NCI-H526 treated with DMSO at 0.1 percent for 48 hours (cell line): ENCODE results near the gene TMEM107.

Experiments
- DNase-seq: peaks from one replicate; lab custom pipeline; 2025; lab: John Stamatoyannopoulos, UW

TMEM107 gene

GRCh38 chr17:8162233-8162996 lies 13.8 kb downstream of the TMEM107 start, which contains the start of gene VAMP2:
TSS of gene VAMP2 (minus strand) at chr17:8162948. CDS start at chr17:8162879, 69 bp downstream.
- no peak for DNase-seq

DNA sequence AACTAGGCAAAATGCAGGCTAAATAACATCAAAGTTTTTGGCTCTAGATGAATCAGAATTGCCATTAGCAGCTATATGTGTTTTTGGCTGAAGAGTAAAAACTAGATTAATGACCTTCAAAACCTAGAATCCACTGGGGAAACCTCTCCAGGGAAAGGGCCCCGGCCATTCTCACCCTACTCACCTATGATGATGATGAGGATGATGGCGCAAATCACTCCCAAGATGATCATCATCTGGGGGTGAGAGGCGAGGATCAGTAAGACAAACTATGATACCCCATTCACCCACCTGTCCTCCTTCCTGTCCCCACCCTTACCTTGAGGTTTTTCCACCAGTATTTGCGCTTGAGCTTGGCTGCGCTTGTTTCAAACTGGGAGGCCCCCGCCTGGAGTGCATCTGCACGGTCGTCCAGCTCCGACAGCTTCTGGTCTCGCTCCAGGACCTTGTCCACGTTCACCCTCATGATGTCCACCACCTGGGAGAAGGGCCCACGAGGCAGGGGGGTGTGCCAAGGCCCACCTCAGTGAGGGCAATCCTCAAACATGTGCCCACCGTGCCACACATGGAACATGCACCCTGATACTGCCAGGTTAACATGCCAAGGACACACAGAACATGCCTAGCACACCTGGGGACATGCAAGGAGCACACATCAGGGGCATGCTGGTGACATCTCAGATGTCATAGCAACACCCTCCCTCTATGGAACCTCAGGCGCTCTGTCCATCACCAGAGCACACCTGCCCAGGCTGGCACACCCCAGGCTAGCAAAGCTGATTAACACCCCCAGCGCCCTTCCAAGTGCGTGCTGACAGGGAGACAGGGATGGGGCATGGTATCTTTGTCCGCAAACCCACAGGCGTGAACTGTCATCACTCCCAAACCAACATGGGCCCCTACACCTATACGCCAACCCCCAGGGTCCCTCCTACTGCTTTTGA lies 14.6 kb downstream of the TMEM107 start:
- no peak for DNase-seq

DNA sequence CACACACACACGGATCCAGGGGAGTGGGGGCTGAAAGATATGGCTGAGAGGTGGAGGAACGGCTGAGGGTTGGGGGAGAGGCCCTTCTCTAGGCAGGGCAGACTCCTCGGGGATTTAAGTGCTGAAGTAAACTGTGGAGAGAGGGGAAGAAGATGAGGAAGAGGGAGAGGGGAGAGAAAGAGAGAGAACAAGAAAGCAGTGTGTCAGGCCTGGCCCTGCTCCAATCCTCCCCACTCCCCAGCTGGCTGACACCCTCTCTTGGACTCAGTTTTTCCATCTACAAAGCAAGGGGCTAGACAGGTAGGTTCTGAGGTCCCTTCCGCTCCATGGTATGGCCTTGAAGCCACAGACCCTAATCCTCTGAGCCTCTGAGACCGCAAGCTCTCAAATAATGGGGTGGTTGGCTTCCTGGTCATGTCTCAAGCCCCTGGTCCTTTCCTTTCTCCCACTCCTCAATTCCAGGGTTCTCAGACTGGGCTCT lies 15.4 kb downstream of the TMEM107 start:
- no peak for DNase-seq

DNA sequence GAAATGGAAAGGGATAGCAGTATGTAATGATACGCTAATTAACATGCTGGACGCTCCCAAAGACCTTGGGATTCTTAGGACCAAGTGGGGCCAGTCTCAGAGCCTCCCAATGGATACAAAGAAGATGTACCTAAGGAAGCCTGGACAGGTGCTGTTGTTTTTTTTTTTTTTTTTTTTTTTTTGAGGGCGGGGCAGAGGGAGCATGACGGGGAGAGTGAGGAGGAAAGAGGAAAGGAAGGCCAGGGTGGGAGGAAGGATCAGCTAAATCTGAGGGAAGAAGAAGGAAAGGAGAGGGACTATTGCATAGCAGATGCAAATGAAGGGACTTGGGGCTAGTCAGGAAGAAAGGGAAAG lies 16.0 kb downstream of the TMEM107 start:
- DNase-seq = no peak

DNA sequence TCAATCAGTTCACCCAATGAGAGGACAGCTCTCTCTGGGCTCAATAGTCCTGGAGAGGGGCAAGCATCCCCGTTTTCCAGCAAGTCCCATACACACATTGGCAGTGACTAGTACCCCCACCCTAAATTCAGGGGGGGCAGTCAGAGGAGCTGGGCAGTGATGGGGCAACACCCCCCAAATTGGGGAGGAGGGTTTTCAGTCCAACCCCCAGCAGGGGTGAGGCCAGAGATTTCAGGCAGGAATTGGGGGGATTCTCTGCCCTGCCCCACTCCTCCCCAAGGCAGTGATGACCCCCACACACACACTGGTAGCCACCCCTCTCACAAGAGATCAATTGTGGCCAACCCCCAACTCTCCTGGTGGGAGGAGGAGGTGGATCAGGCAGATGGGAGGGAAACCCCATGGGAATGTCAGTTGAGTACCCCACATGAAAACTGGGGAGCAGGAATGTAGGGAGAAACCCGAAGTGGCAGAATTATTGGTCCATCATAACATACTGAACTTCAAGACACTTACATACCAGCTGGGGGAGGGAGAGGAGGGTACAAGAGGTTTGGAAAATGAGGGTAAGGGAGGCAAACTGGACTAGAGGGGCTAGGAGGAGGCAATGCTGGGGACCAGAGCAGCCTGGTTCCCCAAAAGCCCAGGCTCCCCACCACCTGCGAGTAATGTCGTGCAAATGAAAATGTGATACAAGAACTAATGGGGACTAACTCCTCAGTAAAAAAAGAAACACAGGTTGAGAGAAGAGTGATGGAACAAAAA lies 16.5 kb downstream of the TMEM107 start:
- DNase-seq = no peak

DNA sequence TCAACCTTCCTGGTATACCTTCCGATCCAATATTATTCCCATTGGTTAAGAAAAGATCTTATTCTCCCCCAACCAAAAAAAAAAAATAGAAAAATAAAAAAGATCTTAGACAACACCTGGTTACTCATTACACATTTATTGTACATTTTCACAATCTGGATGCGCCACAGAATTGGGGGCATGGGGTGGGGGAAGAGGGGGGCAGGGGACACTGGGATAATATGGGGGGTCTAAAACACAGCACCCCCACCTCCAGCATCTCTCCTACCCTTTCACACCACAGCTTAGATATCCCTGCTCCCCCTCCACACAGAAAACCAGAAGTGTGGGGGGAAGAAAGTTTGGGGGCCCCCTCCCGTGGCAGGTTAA lies 17.2 kb downstream of the TMEM107 start:
- DNase-seq = no peak

GRCh38 chr17:8158267-8159031 lies 17.7 kb downstream of the TMEM107 start:
- DNase-seq = peak; percentile 15

GRCh38 chr17:8156246-8156992 lies 19.8 kb downstream of the TMEM107 start:
- DNase-seq = peak; percentile 96

DNA sequence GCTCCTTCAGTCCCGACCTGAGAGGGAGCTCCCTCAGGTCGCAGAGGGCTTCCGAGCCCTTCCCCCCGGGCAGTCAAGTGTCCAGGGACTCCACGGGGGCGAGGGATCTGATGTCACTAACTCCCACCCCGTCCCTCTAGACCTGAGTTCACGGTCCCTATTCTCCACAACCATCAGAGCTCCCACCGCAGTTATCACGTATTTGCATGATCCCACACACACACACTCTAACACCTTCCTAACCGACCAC lies 20.3 kb downstream of the TMEM107 start:
- DNase-seq = no peak

GRCh38 chr17:8155231-8155995 lies 20.8 kb downstream of the TMEM107 start:
- DNase-seq = no peak

- DNase-seq = no peak
Measured at GRCh38 chr17:8154608-8155155, 21.5 kb downstream of the TMEM107 start.

DNA sequence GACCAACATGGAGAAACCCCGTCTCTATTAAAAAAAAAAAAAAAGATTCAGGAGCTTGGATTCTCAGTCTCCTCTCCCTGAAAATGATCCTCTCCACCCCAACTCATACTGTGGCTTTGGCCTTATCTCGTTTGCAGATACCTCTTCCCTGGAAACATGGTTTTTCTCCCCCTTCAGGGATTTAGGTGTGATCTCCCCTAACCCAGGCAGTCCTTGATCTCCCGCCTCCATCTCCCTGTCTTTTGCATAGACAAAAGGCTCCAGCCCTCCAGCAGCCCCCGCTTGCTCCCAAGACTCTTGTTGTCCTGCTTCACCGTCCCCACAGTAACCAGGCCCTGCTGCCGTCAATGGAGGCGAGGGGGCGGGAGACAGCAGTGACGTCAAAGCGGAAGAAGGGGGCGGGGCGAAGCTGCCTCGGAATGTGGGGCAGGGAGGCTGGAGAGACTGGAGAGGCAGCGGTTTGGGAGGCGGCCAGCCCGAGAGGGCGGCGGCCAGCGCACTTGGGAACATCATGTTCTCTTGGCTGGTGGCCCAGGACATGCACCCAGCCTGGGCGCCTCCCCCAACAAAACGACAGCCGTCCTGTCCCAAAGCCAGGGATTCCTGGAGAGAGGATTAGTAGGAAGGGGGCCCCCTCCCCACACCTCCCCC lies 22.1 kb downstream of the TMEM107 start:
- DNase-seq = peak; percentile 14

GRCh38 chr17:8153525-8153956 lies 22.6 kb downstream of the TMEM107 start:
- DNase-seq = no peak

DNA sequence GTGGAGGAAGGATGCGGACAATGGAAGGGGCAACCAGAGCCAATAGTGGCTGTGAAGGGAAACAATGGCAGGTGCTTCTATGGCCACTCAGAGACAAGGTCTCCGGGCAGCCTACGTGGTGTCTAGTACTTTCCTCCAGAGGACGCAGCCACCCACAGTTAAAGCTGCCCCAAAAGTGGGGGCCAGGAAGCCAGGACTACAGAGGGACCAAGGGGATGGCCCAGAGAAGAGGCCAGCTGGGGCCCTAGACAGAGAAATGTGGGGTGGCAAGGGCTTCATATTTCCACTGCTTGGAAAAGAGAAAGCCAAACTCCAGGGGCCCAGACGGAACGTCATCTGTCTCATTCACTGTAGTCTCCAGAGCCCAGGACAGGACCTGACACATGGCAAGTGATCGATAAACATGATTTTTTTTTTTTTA lies 23.1 kb downstream of the TMEM107 start:
- DNase-seq = no peak

- DNase-seq = peak; percentile 69
Measured at GRCh38 chr17:8152112-8152775, 23.9 kb downstream of the TMEM107 start, which contains the start of gene PER1. TSS of gene PER1 (minus strand) at chr17:8152404. CDS start at chr17:8150706, 1,698 bp downstream.

GRCh38 chr17:8151641-8152111 lies 24.5 kb downstream of the TMEM107 start:
- no peak for DNase-seq

- DNase-seq = no peak
Measured at GRCh38 chr17:8151120-8151640, 25.0 kb downstream of the TMEM107 start.
